Endothelial cell of umbilical vein (primary cell): Measurements from ENCODE around the gene TMEM120A. TPM values are rescaled to one million over a fixed set of nuclear protein-coding genes. Genes with fewer than 3 reads are reported as not detected.

ENCODE experiments used
- BruUV-seq: library from RNA; stranded (reverse); fragments of 400-500 nt; replicated peaks from 2 replicates; lab custom pipeline; 2021; lab: Mats Ljungman, UMichigan
- CTCF ChIA-PET: fragments of 300-600, 350-600 bp; sonication (Branson Sonifier 250); formaldehyde crosslinking; loops from one replicate; lab custom pipeline; 2021; ENCODE audit warnings: antibody characterized with exemption, inconsistent platforms; lab: Charles Lee
- POLR2A ChIA-PET: fragments of 300-600, 350-600 bp; sonication (Branson Sonifier 250); formaldehyde crosslinking; loops from one replicate; lab custom pipeline; 2021; ENCODE audit warnings: antibody characterized with exemption, inconsistent platforms; lab: Charles Lee
- DNase-seq: peaks from one replicate; pipeline ENCODE4 v3.0.0-alpha.2; 2011; ENCODE audit warnings: low read depth, low spot score
- FAIRE-seq: peaks from 2 replicates; lab custom pipeline; 2011; peaks lifted over from hg19 to GRCh38; lab: Jason Lieb, UNC
- H2AFZ ChIP-seq: 2 replicates; pipeline ENCODE4 v1.6.0; 2012; ENCODE audit warnings: low read depth, low read length, control low read depth, inconsistent platforms
- H3K27ac ChIP-seq: 2 replicates; pipeline ENCODE4 v1.5.1; 2011; ENCODE audit warnings: low read depth, mild to moderate bottlenecking, control low read depth, low read length, moderate library complexity; ENCODE audit not compliant: insufficient read depth
- H3K27me3 ChIP-seq, 2 experiments: 2 replicates each; pipeline versions ENCODE4 v1.6.0 to v1.6.1; 2011; ENCODE audit warnings: low read length in 2 of 2, mixed read lengths in 1 of 2; ENCODE audit not compliant: control insufficient read depth in 2 of 2, insufficient read depth in 2 of 2
- H3K36me3 ChIP-seq, 2 experiments: 2 replicates in 1 of 2; 3 replicates in 1 of 2; pipeline ENCODE4 v1.5.1; 2011; ENCODE audit warnings: low read length in 2 of 2, mild to moderate bottlenecking in 1 of 2, moderate library complexity in 1 of 2; ENCODE audit not compliant: control insufficient read depth in 2 of 2, insufficient read depth in 2 of 2; ENCODE audit errors: extremely low read depth in 1 of 2
- H3K4me1 ChIP-seq: 3 replicates; pipeline ENCODE4 v1.5.1; 2011; ENCODE audit warnings: mild to moderate bottlenecking, low read length; ENCODE audit not compliant: control insufficient read depth, insufficient read depth; ENCODE audit errors: extremely low read depth
- H3K4me2 ChIP-seq: 2 replicates; pipeline ENCODE4 v1.6.1; 2011; ENCODE audit warnings: low read length, control low read depth, mixed read lengths; ENCODE audit not compliant: insufficient read depth
- H3K4me3 ChIP-seq, 3 experiments: fragments of 200-600 bp in 1 of 3; sonication (generic), shearing (Covaris generic) in 1 of 3; replicated peaks in 1 of 3; 2 replicates each; pipeline ENCODE4 v1.5.1; 2011 to 2016; ENCODE audit warnings: control low read depth in 3 of 3, low read length in 3 of 3, mild to moderate bottlenecking in 2 of 3, inconsistent platforms in 1 of 3, low read depth in 1 of 3, moderate library complexity in 1 of 3; ENCODE audit not compliant: insufficient read depth in 1 of 3
- H3K79me2 ChIP-seq: 2 replicates; pipeline ENCODE4 v1.6.0; 2012; ENCODE audit warnings: low read length, inconsistent platforms; ENCODE audit not compliant: control insufficient read depth, insufficient read depth
- H3K9ac ChIP-seq: replicated peaks from 2 replicates; pipeline ENCODE3; 2011; ENCODE audit warnings: low read length, control low read depth; ENCODE audit not compliant: insufficient read depth; ENCODE audit errors: extremely low read depth
- H3K9me1 ChIP-seq: replicated peaks from 3 replicates; pipeline ENCODE4 v1.6.0; 2011; ENCODE audit warnings: mild to moderate bottlenecking, low read length; ENCODE audit not compliant: control insufficient read depth, insufficient read depth; ENCODE audit errors: extremely low read depth
- H3K9me3 ChIP-seq: replicated peaks from 2 replicates; pipeline ENCODE4 v1.5.1; 2012; ENCODE audit warnings: low read length, inconsistent platforms; ENCODE audit not compliant: control insufficient read depth, insufficient read depth
- H4K20me1 ChIP-seq: replicated peaks from 2 replicates; pipeline ENCODE3; 2011; ENCODE audit warnings: mild to moderate bottlenecking, low read length; ENCODE audit not compliant: control insufficient read depth, insufficient read depth; ENCODE audit errors: extremely low read depth
- EZH2 ChIP-seq: IDR thresholded peaks from 2 replicates; pipeline ENCODE4 v1.6.1; 2012; ENCODE audit warnings: borderline replicate concordance, low read depth, mild to moderate bottlenecking, moderate library complexity, low read length, inconsistent platforms; ENCODE audit not compliant: severe bottlenecking
- FOS ChIP-seq: IDR thresholded peaks from 2 replicates; pipeline ENCODE4 v1.6.1; 2011; ENCODE audit warnings: mild to moderate bottlenecking, low read length, moderate library complexity, borderline replicate concordance; ENCODE audit not compliant: insufficient read depth
- GATA2 ChIP-seq: IDR thresholded peaks from 2 replicates; pipeline ENCODE4 v1.7.0; 2011; ENCODE audit warnings: low read depth, mild to moderate bottlenecking, moderate library complexity, mixed read lengths, low read length; ENCODE audit not compliant: insufficient read length, insufficient read depth
- JUN ChIP-seq: IDR thresholded peaks from 2 replicates; pipeline ENCODE4 v1.6.1; 2011; ENCODE audit warnings: borderline replicate concordance, low read depth; ENCODE audit not compliant: insufficient read length, insufficient read depth
- MYC ChIP-seq: IDR thresholded peaks from one replicate; pipeline ENCODE4 v1.6.1; 2011; ENCODE audit warnings: mild to moderate bottlenecking, low read depth, low read length
- POLR2A ChIP-seq: IDR thresholded peaks from 2 replicates; pipeline ENCODE4 v1.6.1; 2012; ENCODE audit warnings: low read depth, mild to moderate bottlenecking, control low read depth, low read length
- POLR2AphosphoS5 ChIP-seq: IDR thresholded peaks from 2 replicates; pipeline ENCODE4 v1.6.1; 2012; ENCODE audit warnings: low read depth, mild to moderate bottlenecking, control low read depth, low read length, moderate library complexity; ENCODE audit not compliant: insufficient read depth
- dilution Hi-C: fragments of 300-500 bp; cut with MboI; formaldehyde crosslinking; loops from one replicate; pipeline ENCODE4 v1.15.0; 2019; ENCODE audit warnings: low sequenced_read_pairs; ENCODE audit not compliant: extremely low pct_ligation_motif_present
- intact Hi-C: fragments of 100-400 bp; cut with micrococcal nuclease; formaldehyde crosslinking; loops from one replicate; pipeline ENCODE4 v1.10.0; 2022
- polyA plus RNA-seq, 4 experiments: library from polyadenylated mRNA; depleted of rRNA in 3 of 4; stranded (reverse) in 3 of 4; unstranded in 1 of 4; fragments of >200 nt; gene quantifications; 2 replicates each; pipeline versions ENCODE4 v1.2.1 to v1.2.3, GENCODE V29; 2011 to 2012; ENCODE audit warnings: missing spikeins in 1 of 4
- total RNA-seq: library from RNA; stranded (reverse); gene quantifications from 2 replicates; pipeline ENCODE4 v1.2.3, GENCODE V29; 2021
- TF ChIP-seq, protein P1 (sequence below): IDR thresholded peaks from 2 replicates; pipeline ENCODE4 v1.6.1; 2011; ENCODE audit not compliant: insufficient read depth, insufficient read length
- TF ChIP-seq, protein P2 (sequence below), 2 donors: IDR thresholded peaks; 1 replicate in 1 of 2; 2 replicates in 1 of 2; pipeline ENCODE4 v1.5.1; 2011; ENCODE audit warnings: low read length in 2 of 2, mild to moderate bottlenecking in 2 of 2, moderate library complexity in 2 of 2, control low read depth in 1 of 2, inconsistent platforms in 1 of 2, low read depth in 1 of 2; ENCODE audit not compliant: insufficient read depth in 1 of 2; ENCODE audit errors: extremely low read depth in 1 of 2

Gene TMEM120A
- total and polyA plus RNA-seq, 2 donors (not counting 3 experiments of a cell fraction or from before 2014, with no cell fraction given), result 38.6 to 133 TPM

DNA sequence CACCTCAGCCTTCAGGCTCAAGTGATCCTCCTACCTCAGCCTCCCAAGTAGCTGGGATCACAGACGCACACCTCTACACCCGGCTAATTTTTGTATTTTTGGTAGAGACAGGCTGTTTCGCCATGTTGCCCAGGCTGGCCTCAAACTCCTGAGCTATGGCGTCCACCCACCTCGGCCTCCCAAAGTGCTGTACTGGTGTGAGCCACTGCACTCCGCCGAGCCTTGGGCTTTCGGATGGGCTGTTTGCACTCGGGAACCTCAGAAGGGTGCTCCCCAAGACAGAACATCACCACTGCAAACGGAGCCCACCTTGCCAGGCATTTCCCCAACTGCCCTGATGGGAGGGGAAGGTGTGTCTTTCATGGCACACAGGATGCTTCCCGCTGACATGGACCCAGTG lies 27.3 kb downstream of the TMEM120A start:
- Histone ChIP-seq H3K9me3 (no peaks in the 10 kb centered on the region), H4K20me1 (no peaks in the 10 kb centered on the region), H2AFZ (no peak overlapping the region), H3K4me3 (no peak overlapping the region), H3K27ac (no peak overlapping the region), H3K27me3 (no peaks in the 10 kb centered on the region), H3K4me2 (no peak overlapping the region), H3K79me2 (no peaks in the 10 kb centered on the region), H3K9me1 (no peaks in the 10 kb centered on the region), H3K9ac (no peak overlapping the region), H3K36me3 (no peaks in the 10 kb centered on the region), H3K4me1 (peaks cover 11% of the 10 kb centered on the region)
- ChIA-PET POLR2A (no interaction called here), CTCF (interaction anchor here (2.8 kb wide), 1 partner anchor 53 kb away, joined by 10 read pairs; no protein-coding TSS in a partner anchor)
- no peak for DNase-seq
- TF ChIP-seq EZH2 (no peak), FOS (no peak), POLR2AphosphoS5 (no peak), POLR2A (no peak), MYC (no peak), GATA2 (no peak), JUN (no peak)
- TF ChIP-seq, protein P1, sequence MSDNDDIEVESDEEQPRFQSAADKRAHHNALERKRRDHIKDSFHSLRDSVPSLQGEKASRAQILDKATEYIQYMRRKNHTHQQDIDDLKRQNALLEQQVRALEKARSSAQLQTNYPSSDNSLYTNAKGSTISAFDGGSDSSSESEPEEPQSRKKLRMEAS, result no peak
- TF ChIP-seq, protein P2, sequence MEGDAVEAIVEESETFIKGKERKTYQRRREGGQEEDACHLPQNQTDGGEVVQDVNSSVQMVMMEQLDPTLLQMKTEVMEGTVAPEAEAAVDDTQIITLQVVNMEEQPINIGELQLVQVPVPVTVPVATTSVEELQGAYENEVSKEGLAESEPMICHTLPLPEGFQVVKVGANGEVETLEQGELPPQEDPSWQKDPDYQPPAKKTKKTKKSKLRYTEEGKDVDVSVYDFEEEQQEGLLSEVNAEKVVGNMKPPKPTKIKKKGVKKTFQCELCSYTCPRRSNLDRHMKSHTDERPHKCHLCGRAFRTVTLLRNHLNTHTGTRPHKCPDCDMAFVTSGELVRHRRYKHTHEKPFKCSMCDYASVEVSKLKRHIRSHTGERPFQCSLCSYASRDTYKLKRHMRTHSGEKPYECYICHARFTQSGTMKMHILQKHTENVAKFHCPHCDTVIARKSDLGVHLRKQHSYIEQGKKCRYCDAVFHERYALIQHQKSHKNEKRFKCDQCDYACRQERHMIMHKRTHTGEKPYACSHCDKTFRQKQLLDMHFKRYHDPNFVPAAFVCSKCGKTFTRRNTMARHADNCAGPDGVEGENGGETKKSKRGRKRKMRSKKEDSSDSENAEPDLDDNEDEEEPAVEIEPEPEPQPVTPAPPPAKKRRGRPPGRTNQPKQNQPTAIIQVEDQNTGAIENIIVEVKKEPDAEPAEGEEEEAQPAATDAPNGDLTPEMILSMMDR (IDR thresholded peaks at IDR 0.05; ENCODE audit: extremely low read depth in 1 of 2, insufficient read depth in 1 of 2, low read depth in 1 of 2, low read length in 2 of 2), result no peak
- intact Hi-C loops (no loop called here), dilution Hi-C loops (no loop called here)
- BruUV-seq, result no TSS peak
- no peak for FAIRE-seq
